Suprapubic skin (tissue), 4 donors: ENCODE data around the gene ZC3H7B.

Experiments used
- POLR2A ChIP-seq, 2 donors: fragments of 450-650 bp; IDR thresholded peaks; one replicate each; pipeline ENCODE4 v1.6.1; 2017; ENCODE audit warnings: antibody characterized with exemption in 2 of 2, mild to moderate bottlenecking in 2 of 2, moderate library complexity in 2 of 2
- POLR2AphosphoS5 ChIP-seq, 3 donors: sonication (generic); formaldehyde crosslinking; IDR thresholded peaks; one replicate each; pipeline ENCODE4 v1.6.1; 2017; ENCODE audit warnings: antibody characterized with exemption in 3 of 3
- TF ChIP-seq, protein P1 (sequence below), 2 donors: fragments of 200-600 bp in 1 of 2; fragments of 450-650 bp in 1 of 2; sonication (generic) in 1 of 2; IDR thresholded peaks; one replicate each; pipeline ENCODE4 v1.5.1; 2016 to 2019; ENCODE audit warnings: antibody characterized with exemption in 2 of 2, mild to moderate bottlenecking in 1 of 2, moderate library complexity in 1 of 2

DNA sequence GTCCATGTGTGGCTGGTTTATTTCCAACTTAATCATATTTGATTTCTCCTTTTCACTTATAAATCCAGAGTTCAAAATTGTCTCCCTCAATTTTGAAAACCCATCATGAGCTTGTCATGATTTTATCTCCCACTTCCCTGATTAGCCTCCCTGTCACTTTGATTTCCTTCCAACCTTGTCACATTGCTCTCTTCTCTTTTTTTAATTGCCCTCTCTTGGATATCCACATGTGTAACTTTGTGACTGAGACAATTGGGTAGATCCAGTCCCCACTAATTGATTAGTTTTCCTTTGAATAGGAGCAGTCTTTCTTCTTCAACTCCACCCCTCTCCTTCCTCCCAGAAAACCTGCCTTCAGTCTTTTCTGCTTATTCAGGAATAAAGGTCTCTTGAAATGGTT is 82.8 kb downstream of the ZC3H7B start:
- TF ChIP-seq, protein P1, sequence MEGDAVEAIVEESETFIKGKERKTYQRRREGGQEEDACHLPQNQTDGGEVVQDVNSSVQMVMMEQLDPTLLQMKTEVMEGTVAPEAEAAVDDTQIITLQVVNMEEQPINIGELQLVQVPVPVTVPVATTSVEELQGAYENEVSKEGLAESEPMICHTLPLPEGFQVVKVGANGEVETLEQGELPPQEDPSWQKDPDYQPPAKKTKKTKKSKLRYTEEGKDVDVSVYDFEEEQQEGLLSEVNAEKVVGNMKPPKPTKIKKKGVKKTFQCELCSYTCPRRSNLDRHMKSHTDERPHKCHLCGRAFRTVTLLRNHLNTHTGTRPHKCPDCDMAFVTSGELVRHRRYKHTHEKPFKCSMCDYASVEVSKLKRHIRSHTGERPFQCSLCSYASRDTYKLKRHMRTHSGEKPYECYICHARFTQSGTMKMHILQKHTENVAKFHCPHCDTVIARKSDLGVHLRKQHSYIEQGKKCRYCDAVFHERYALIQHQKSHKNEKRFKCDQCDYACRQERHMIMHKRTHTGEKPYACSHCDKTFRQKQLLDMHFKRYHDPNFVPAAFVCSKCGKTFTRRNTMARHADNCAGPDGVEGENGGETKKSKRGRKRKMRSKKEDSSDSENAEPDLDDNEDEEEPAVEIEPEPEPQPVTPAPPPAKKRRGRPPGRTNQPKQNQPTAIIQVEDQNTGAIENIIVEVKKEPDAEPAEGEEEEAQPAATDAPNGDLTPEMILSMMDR (IDR thresholded peaks at IDR 0.05) = no peak
- TF ChIP-seq POLR2AphosphoS5 (IDR thresholded peaks at IDR 0.05) (no peak), POLR2A (IDR thresholded peaks at IDR 0.05) (no peak)
